ENCODE results near the gene CPAMD8. TPM values are rescaled to one million over a fixed set of nuclear protein-coding genes. Genes with fewer than 3 reads are reported as not detected.

Gene CPAMD8
- total RNA-seq, 2 donors from 2014 or later, result 134 to 216 TPM

- TF ChIP-seq CTCF (IDR thresholded peaks at IDR 0.05) (no peak), POLR2AphosphoS5 (IDR thresholded peaks at IDR 0.05) (no peak), POLR2A (IDR thresholded peaks at IDR 0.05) (no peak)
Observed at GRCh38 chr19:17006579-17006978, 20.0 kb downstream of the CPAMD8 start.

GRCh38 chr19:17005000-17005399 is 21.6 kb downstream of the CPAMD8 start:
- Histone ChIP-seq H3K27me3 (replicated peaks; ENCODE audit: insufficient read depth) (no peaks in the 10 kb centered on the region), H3K9me3 (no peaks in the 10 kb centered on the region), H3K27ac (no peak overlapping the region), H3K4me3 (no peak overlapping the region), H3K36me3 (no peaks in the 10 kb centered on the region), H3K4me1 (replicated peaks) (no peaks in the 10 kb centered on the region)
- TF ChIP-seq POLR2A (IDR thresholded peaks at IDR 0.05), result no peak
- TF ChIP-seq CTCF (IDR thresholded peaks at IDR 0.05), result no peak
- no peak for TF ChIP-seq POLR2AphosphoS5 (IDR thresholded peaks at IDR 0.05)
- WGBS, result 87% methylated on average over 3 of the region's 3 CpGs
- DNase-seq (ENCODE audit: low spot score), result no peak
- intact Hi-C loops (cut with DNase I), result no loop called here

More at GRCh38 chr19:17006579-17006978, 20.0 kb downstream of the CPAMD8 start:
- DNase-seq (ENCODE audit: low spot score), result no peak
- no peaks in the 10 kb centered on the region for H3K9me3 ChIP-seq
- no peaks in the 10 kb centered on the region for H3K4me1 ChIP-seq (replicated peaks)
- intact Hi-C loops (cut with DNase I), result no loop called here
- no peak overlapping the region for H3K27ac ChIP-seq
- no peaks in the 10 kb centered on the region for H3K36me3 ChIP-seq
- no peak overlapping the region for H3K4me3 ChIP-seq
- 94% methylated on average over 3 of the region's 3 CpGs for WGBS
- no peaks in the 10 kb centered on the region for H3K27me3 ChIP-seq (replicated peaks; ENCODE audit: insufficient read depth)

- Histone ChIP-seq H3K36me3 (no peaks in the 10 kb centered on the region), H3K4me1 (replicated peaks) (no peaks in the 10 kb centered on the region), H3K9me3 (no peaks in the 10 kb centered on the region), H3K27me3 (replicated peaks; ENCODE audit: insufficient read depth) (no peaks in the 10 kb centered on the region), H3K4me3 (no peak overlapping the region), H3K27ac (no peak overlapping the region)
- intact Hi-C loops (cut with DNase I), result no loop called here
- TF ChIP-seq CTCF (IDR thresholded peaks at IDR 0.05) (no peak), POLR2AphosphoS5 (IDR thresholded peaks at IDR 0.05) (no peak), POLR2A (IDR thresholded peaks at IDR 0.05) (no peak)
- 86% methylated on average over 12 of the region's 15 CpGs for whole genome bisulfite sequencing
- no peak for DNase-seq (ENCODE audit: low spot score)
Observed at GRCh38 chr19:17004386-17004785, 22.2 kb downstream of the CPAMD8 start.

- Histone ChIP-seq H3K27ac (no peak overlapping the region), H3K9me3 (no peaks in the 10 kb centered on the region), H3K27me3 (replicated peaks; ENCODE audit: insufficient read depth) (no peaks in the 10 kb centered on the region), H3K4me1 (replicated peaks) (no peaks in the 10 kb centered on the region), H3K4me3 (no peak overlapping the region), H3K36me3 (no peaks in the 10 kb centered on the region)
- 66% methylated on average over 7 of the region's 7 CpGs for WGBS
- no peak for DNase-seq (ENCODE audit: low spot score)
- TF ChIP-seq CTCF (IDR thresholded peaks at IDR 0.05) (no peak), POLR2AphosphoS5 (IDR thresholded peaks at IDR 0.05) (no peak), POLR2A (IDR thresholded peaks at IDR 0.05) (no peak)
- intact Hi-C loops (cut with DNase I), result no loop called here
Observed at GRCh38 chr19:17002455-17002854, 24.2 kb downstream of the CPAMD8 start.

GRCh38 chr19:17001603-17002183 is 24.9 kb downstream of the CPAMD8 start:
- WGBS, result 56% methylated on average over 7 of the region's 7 CpGs
- TF ChIP-seq POLR2A (IDR thresholded peaks at IDR 0.05), result no peak
- TF ChIP-seq CTCF (IDR thresholded peaks at IDR 0.05), result no peak
- no peak for TF ChIP-seq POLR2AphosphoS5 (IDR thresholded peaks at IDR 0.05)
- Histone ChIP-seq H3K36me3 (no peaks in the 10 kb centered on the region), H3K4me3 (no peak overlapping the region), H3K27me3 (replicated peaks; ENCODE audit: insufficient read depth) (no peaks in the 10 kb centered on the region), H3K4me1 (replicated peaks) (no peaks in the 10 kb centered on the region), H3K27ac (no peak overlapping the region), H3K9me3 (no peaks in the 10 kb centered on the region)
- DNase-seq (ENCODE audit: low spot score), result no peak
- intact Hi-C loops (cut with DNase I), result no loop called here
